Measurements from ENCODE around the gene DNAJA4.
A peak's percentile ranks its signal among the peaks of the same experiment; 100 is the strongest.

The DNAJA4 gene

DNA sequence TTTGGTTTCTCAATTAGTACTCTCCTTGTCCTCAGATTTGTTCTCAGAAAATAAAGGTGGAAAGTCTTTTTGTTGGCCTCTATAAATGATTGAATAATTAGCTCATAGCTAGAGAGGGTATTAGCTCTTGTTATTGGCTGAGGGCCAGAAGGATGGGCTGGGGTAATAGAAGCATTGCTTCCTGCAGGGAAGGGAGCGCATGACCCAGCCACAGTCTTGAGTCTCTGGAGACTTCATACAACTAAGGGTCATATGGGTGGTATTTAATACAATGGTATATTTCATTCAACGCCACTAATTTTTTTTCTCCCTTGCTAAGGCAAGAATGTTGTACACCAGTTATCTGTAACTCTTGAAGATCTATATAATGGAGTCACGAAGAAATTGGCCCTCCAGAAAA is 8.4 kb downstream of the DNAJA4 start:
- Histone ChIP-seq H3K36me3 (ENCODE audit: insufficient read depth, low read length) (no peaks in the 10 kb centered on the region), H2AFZ (ENCODE audit: low read depth, low read length) (no peak overlapping the region), H3K27me3 (ENCODE audit: insufficient read depth, low read length) (no peaks in the 10 kb centered on the region), H3K4me1 (ENCODE audit: insufficient read depth, low read length) (no peaks in the 10 kb centered on the region), H3K4me3 (ENCODE audit: low read length) (no peak overlapping the region), H3K9me3 (ENCODE audit: low read length) (no peaks in the 10 kb centered on the region)

DNA sequence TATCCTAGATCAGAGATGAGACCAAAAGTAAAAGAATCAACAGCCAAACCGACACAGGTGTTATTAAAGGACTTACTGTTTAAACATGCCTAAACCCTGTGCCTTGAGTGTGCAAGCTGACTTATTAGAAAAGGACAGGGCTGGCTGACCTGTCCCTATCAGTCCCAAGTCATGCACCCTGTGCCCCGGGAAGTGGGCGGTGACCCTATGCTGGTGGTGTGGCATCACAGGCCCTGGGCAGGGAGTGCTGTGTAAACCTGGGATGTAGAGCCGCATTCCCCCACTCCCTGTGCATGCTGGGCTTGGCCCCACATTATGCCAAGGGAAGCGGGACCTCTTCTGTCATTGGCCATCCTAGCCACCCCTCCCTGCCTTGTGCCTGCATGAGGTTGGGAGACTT is 10.6 kb downstream of the DNAJA4 start:
- Histone ChIP-seq H3K9me3 (ENCODE audit: low read length) (no peaks in the 10 kb centered on the region), H2AFZ (ENCODE audit: low read depth, low read length) (no peak overlapping the region), H3K4me1 (ENCODE audit: insufficient read depth, low read length) (no peaks in the 10 kb centered on the region), H3K36me3 (ENCODE audit: insufficient read depth, low read length) (no peaks in the 10 kb centered on the region), H3K27me3 (ENCODE audit: insufficient read depth, low read length) (no peaks in the 10 kb centered on the region), H3K4me3 (ENCODE audit: low read length) (no peak overlapping the region)

DNA sequence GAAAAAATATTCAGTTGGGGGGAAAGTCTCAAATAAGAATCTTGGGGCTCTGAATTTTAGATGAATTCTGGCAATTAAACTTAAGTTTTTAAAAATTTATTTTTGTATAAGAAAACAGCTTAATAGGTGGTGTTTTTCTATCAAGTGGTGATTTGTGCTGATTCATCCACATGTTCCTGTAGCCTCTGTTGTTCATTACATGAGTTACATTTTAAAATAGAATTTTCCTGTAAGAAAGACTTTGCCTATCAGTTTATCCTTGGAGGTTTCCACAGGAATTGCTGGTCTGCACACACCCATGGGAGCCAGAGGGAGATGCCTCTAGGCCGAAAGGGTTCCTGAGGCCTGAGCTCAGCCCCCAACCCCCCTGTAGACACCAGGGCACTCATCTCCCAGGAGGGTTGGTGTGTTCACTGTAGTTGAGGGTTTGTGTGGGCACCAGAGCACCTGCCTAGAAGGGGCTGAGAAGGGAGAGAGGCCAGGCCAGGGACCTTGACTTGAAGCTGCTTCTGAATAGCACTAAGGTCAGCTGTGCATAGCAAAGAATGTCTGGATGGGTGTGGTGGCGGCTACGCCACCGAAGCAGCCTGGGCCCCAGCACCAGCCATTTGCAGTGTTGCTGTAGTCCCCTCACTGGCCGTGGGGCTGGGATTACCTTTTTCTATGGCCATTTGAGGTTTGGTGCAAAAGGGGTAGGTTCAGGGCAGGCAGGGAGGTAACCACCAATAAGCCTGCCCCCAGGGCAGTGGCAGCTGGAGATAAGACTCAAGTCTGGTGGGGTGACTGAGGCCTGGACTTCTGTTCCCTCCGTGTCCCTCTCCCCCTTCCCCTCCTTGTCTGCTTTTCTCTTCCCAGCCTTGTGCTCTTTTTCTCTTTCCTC is 11.9 kb downstream of the DNAJA4 start:
- Histone ChIP-seq H2AFZ (ENCODE audit: low read depth, low read length) (no peak overlapping the region), H3K36me3 (ENCODE audit: insufficient read depth, low read length) (peaks cover 3% of the 10 kb centered on the region), H3K27me3 (ENCODE audit: insufficient read depth, low read length) (no peaks in the 10 kb centered on the region), H3K4me3 (ENCODE audit: low read length) (no peak overlapping the region), H3K4me1 (ENCODE audit: insufficient read depth, low read length) (no peaks in the 10 kb centered on the region), H3K9me3 (ENCODE audit: low read length) (no peaks in the 10 kb centered on the region)

DNA sequence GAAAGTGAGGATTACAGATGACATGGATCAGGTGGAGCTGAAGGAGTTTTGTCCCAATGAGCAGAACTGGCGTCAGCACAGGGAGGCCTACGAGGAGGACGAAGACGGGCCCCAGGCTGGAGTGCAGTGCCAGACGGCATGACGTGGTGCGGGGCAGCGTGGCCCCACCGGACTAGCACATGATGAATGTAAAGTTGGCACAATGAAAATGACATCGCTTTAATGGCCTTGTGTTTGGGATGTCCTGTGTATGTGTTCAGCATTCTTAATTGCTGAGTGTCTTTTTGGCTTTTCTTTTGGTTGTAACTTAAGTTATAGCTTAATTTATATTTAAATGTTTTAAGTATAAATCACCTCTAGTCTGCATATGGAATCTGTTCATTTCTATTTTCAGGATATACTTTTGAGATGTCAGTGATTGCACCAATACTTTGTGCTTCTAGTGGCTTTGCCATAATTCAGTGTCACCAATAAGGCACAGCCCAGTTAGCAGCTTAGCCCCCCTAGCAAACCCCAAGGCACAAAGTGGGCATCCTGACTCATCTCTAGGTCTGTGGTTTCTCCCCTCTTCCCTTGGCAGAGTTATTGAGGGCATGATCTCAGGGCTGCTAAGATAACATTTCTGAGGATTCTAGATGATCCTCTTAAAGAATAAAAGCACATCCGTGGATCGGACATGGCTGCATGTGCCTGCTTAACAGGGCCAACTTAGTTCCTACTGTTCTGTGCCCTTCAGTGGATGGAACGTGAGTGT is 16.1 kb downstream of the DNAJA4 start:
- Histone ChIP-seq H3K27me3 (ENCODE audit: insufficient read depth, low read length) (no peaks in the 10 kb centered on the region), H3K4me3 (ENCODE audit: low read length) (no peak overlapping the region), H3K4me1 (ENCODE audit: insufficient read depth, low read length) (no peaks in the 10 kb centered on the region), H3K9me3 (ENCODE audit: low read length) (no peaks in the 10 kb centered on the region), H2AFZ (ENCODE audit: low read depth, low read length) (no peak overlapping the region), H3K36me3 (ENCODE audit: insufficient read depth, low read length) (peaks cover 30% of the 10 kb centered on the region)

DNA sequence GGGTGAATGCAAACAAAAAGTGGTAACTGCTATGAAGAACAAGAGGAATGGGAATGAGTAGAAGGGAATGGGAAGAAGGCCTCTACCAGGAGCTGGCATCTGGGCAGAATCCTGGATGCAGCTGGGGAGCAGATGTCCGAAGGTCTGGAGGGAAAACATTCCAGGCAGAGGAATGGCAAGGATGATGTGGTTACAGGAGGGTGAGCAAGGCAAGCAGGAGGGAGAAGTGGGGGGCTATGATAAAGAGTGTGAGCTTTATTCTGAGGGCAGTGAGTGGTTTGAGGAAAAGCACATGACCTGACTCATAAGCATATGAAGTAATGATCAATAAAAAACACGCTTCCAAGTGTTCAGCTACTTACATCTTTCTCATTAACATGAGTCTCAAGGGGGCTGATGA is 18.0 kb downstream of the DNAJA4 start:
- Histone ChIP-seq H3K27me3 (ENCODE audit: insufficient read depth, low read length) (no peaks in the 10 kb centered on the region), H3K4me3 (ENCODE audit: low read length) (no peak overlapping the region), H3K9me3 (ENCODE audit: low read length) (no peaks in the 10 kb centered on the region), H2AFZ (ENCODE audit: low read depth, low read length) (no peak overlapping the region), H3K4me1 (ENCODE audit: insufficient read depth, low read length) (no peaks in the 10 kb centered on the region), H3K36me3 (ENCODE audit: insufficient read depth, low read length) (peaks cover 36% of the 10 kb centered on the region)

DNA sequence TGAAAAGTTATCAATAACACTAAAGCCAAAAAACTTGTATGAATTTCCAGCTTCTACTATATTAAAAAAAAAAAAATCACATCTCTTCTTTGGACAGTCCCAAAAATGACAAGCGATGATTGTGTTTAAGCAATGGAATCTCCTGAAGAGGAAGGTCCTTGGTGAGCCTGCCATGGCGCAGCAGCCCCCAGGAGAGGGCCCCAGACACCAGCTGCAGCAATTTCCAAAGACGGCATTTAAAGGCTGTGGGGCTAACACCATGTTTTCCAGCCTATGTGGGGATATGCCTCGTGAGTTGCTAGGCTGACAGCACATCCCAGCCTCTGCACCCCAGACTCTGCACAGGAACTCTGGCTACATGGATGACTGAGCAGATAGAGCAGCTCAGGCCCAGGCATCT is 20.4 kb downstream of the DNAJA4 start:
- no peak overlapping the region for H3K4me3 ChIP-seq (ENCODE audit: low read length)
- no peaks in the 10 kb centered on the region for H3K4me1 ChIP-seq (ENCODE audit: insufficient read depth, low read length)
- no peaks in the 10 kb centered on the region for H3K27me3 ChIP-seq (ENCODE audit: insufficient read depth, low read length)
- H3K36me3 ChIP-seq (ENCODE audit: insufficient read depth, low read length), result peaks cover 59% of the 10 kb centered on the region
- H3K9me3 ChIP-seq (ENCODE audit: low read length), result no peaks in the 10 kb centered on the region
- no peak overlapping the region for H2AFZ ChIP-seq (ENCODE audit: low read depth, low read length)

DNA sequence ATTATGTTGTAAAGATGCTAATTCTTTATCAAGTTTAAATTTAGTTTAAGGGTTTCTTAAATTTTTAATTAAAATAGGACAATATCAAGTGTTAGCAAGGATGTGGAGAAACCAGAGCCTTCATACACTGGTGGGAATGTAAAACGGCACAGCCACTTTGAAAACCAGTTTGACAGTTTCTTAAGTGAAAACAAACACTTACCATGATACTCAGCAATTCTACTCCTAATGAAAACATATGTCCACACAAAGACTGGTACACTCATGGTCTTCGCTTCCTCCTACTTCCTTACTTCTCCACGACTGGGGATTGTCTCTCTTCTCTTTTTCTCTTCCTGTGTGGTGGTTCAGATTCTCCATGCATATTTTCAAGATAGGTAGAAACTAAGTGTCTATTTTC is 25.9 kb downstream of the DNAJA4 start:
- H3K4me1 ChIP-seq (ENCODE audit: insufficient read depth, low read length), result no peaks in the 10 kb centered on the region
- H3K4me3 ChIP-seq (ENCODE audit: low read length), result no peak overlapping the region
- peaks cover 47% of the 10 kb centered on the region for H3K36me3 ChIP-seq (ENCODE audit: insufficient read depth, low read length)

DNA sequence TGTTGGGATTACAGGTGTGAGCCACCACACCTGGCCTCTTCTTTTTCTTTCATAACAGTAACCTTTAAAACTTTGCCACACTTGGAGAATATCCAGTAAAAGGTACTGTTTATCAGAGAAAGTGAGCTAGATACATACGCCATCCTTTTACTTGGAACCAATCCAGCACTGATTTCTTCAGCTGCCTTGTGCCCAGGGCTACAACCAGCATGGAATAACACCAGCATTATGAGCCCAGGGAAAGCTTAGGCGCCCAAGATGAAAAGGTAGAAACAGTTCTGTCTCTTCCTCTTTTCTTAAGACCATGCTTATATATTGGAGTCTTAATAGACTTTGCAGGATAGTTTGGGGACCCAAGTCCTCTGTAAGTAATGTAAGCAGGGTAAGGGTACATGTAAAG is 26.7 kb downstream of the DNAJA4 start:
- Histone ChIP-seq H3K36me3 (ENCODE audit: insufficient read depth, low read length) (peaks cover 43% of the 10 kb centered on the region), H3K4me1 (ENCODE audit: insufficient read depth, low read length) (no peaks in the 10 kb centered on the region), H2AFZ (ENCODE audit: low read depth, low read length) (no peak overlapping the region), H3K27me3 (ENCODE audit: insufficient read depth, low read length) (no peaks in the 10 kb centered on the region), H3K4me3 (ENCODE audit: low read length) (no peak overlapping the region), H3K9me3 (ENCODE audit: low read length) (no peaks in the 10 kb centered on the region)

More for the DNA sequence above, 25.9 kb downstream of the DNAJA4 start:
- Histone ChIP-seq H3K27me3 (ENCODE audit: insufficient read depth, low read length) (no peaks in the 10 kb centered on the region), H3K9me3 (ENCODE audit: low read length) (no peaks in the 10 kb centered on the region), H2AFZ (ENCODE audit: low read depth, low read length) (no peak overlapping the region)

DNA sequence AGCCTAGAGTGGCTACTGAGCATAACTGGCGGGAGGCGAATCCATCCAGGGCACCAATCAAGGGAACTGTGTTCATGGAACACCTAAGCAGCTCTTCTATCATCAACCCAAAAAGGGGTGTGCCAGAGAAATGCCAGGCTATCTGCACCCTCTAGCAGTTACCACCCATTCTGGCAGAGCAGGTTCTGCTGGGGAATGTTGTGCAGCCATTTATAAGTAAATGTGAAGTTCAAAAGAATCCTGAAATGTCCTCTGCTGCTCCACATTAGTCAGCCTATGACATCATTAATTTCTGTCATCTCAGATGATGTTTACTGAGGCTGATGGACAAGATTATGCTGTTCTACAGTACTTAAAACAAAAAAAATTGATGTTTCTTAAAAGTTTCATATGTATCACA is 27.3 kb downstream of the DNAJA4 start:
- peaks cover 41% of the 10 kb centered on the region for H3K36me3 ChIP-seq (ENCODE audit: insufficient read depth, low read length)

DNA sequence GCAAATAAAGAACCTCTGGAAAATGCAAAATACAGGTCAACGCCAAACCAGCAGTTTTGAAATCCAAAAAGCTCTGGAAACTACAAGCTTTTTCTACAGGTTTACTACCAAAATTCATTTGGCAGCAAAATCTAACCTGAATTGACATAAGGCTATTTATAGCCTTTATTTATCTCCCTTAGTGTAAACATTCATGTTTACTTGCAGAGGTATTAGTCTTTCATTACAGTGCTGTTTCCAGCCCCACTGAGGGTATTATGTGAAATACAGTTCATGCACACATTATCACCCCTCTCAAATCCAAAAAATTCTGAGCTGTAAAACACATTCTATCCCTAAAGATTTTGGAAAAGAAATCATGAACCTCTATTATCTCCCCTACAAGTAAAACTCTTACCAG is 27.9 kb downstream of the DNAJA4 start:
- no peaks in the 10 kb centered on the region for H3K27me3 ChIP-seq (ENCODE audit: insufficient read depth, low read length)
- no peaks in the 10 kb centered on the region for H3K4me1 ChIP-seq (ENCODE audit: insufficient read depth, low read length)
- no peak overlapping the region for H2AFZ ChIP-seq (ENCODE audit: low read depth, low read length)
- H3K36me3 ChIP-seq (ENCODE audit: insufficient read depth, low read length), result peaks cover 41% of the 10 kb centered on the region
- no peak overlapping the region for H3K4me3 ChIP-seq (ENCODE audit: low read length)
- H3K9me3 ChIP-seq (ENCODE audit: low read length), result no peaks in the 10 kb centered on the region

More for the DNA sequence above, 27.3 kb downstream of the DNAJA4 start:
- Histone ChIP-seq H3K4me1 (ENCODE audit: insufficient read depth, low read length) (no peaks in the 10 kb centered on the region), H3K9me3 (ENCODE audit: low read length) (no peaks in the 10 kb centered on the region), H2AFZ (ENCODE audit: low read depth, low read length) (no peak overlapping the region), H3K27me3 (ENCODE audit: insufficient read depth, low read length) (no peaks in the 10 kb centered on the region), H3K4me3 (ENCODE audit: low read length) (no peak overlapping the region)

DNA sequence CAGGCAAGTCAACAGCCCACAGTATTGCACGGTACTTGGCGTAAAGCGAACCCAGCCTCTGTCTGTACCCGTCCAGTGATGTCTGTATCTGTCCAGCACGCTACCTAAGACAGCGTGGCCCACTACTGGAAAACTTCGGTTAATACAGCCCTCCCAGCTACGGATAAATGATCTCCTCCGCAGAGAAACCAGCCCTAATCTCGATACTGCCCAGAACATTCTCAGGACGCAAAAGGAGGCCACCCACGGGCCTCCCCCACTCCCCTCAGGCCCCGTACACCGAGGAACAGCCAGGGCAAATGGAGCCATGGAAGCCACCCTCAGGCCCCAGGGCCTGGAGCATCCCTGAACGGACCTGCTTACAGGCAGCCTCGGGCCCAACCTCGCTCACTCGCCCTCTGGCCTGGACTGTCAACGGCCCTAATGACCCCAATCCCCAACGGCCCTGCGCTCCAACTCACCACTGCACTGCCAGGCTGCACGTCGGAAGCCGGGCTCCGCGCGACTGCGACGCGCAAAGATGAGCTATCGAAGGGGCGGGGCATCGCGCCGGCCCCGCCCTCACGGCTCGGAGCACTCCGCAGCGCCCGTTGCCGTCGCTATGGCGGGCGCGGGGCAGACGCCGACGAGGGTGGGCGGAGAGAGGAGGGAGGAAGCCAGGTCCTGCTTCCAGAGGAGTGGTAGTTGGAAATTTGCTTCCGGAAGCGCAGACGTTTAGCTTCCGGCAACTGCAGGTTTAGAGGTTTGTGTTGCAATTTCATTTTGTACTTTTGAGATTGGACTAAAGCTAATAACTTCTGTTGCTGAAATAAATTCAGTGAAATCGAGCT is 35.0 kb downstream of the DNAJA4 start, which contains the start of gene SKIC8:
SKIC8 (minus strand) TSS at position 509 of the 830 bp plus-strand sequence. CDS start 3,923 bp downstream, outside the sequence.
- H3K27me3 ChIP-seq (ENCODE audit: insufficient read depth, low read length), result no peaks in the 10 kb centered on the region
- H3K4me3 ChIP-seq (ENCODE audit: low read length), result peak within 1 kb of the TSS; percentile 54
- peaks cover 8% of the 10 kb centered on the region for H3K4me1 ChIP-seq (ENCODE audit: insufficient read depth, low read length)

DNA sequence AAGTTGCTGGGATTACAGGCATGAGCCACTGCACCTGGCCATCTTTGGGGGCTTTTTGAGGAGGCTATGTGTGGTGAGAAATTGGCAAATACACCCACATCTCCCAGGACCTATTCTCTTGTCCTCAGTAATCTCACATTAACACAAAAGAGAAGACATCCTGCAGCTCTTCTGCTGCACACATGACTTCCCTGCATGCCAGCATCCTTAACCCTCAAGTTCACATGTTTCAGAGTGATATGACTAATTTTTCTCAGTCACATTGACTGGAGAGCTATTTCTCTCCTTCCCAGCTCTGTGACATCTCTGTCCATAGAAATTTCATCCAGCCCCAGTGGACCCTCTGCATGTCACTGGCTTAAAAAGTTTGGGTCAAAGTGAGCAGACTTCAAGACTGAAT is 37.0 kb downstream of the DNAJA4 start:
- Histone ChIP-seq H3K27me3 (ENCODE audit: insufficient read depth, low read length) (no peaks in the 10 kb centered on the region), H3K4me3 (ENCODE audit: low read length) (no peak overlapping the region), H2AFZ (ENCODE audit: low read depth, low read length) (no peak overlapping the region), H3K36me3 (ENCODE audit: insufficient read depth, low read length) (no peaks in the 10 kb centered on the region), H3K4me1 (ENCODE audit: insufficient read depth, low read length) (peaks cover 9% of the 10 kb centered on the region), H3K9me3 (ENCODE audit: low read length) (no peaks in the 10 kb centered on the region)

More for the DNA sequence above, 35.0 kb downstream of the DNAJA4 start, which contains the start of gene SKIC8:
- H3K36me3 ChIP-seq (ENCODE audit: insufficient read depth, low read length), result peaks cover 5% of the 10 kb centered on the region
- peak within 1 kb of the TSS; percentile 29 for H2AFZ ChIP-seq (ENCODE audit: low read depth, low read length)
- no peaks in the 10 kb centered on the region for H3K9me3 ChIP-seq (ENCODE audit: low read length)

All from neuron (in vitro differentiated cells).